A673 (cell line): Measurements from ENCODE around the gene CRACDL. TPM values are rescaled to one million over a fixed set of nuclear protein-coding genes. Genes with fewer than 3 reads are reported as not detected.

ENCODE experiments used
- BruUV-seq: library from RNA; stranded (reverse); fragments of 400-500 nt; replicated peaks from 2 replicates; lab custom pipeline; 2021; lab: Mats Ljungman, UMichigan
- CTCF ChIA-PET: fragments of 300-600 bp; sonication (Branson Sonifier 250); formaldehyde crosslinking; loops from one replicate; lab custom pipeline; 2022; ENCODE audit warnings: antibody characterized with exemption; lab: Charles Lee
- POLR2A ChIA-PET: fragments of 300-600 bp; sonication (Branson Sonifier 250); formaldehyde crosslinking; loops from one replicate; lab custom pipeline; 2022; ENCODE audit warnings: antibody characterized with exemption; ENCODE audit not compliant: low non-redundant PET; lab: Charles Lee
- DNase-seq: peaks from one replicate; pipeline ENCODE4 v3.0.0-alpha.2; 2015; ENCODE audit warnings: low spot score
- H3K27ac ChIP-seq: fragments of 200-600 bp; sonication (generic); 2 replicates; pipeline ENCODE4 v1.5.1; 2016; ENCODE audit warnings: mixed run types, low read depth, mild to moderate bottlenecking, mixed read lengths, antibody characterized with exemption, low read length; ENCODE audit not compliant: poor library complexity, severe bottlenecking
- H3K27me3 ChIP-seq: fragments of 200-600 bp; sonication (generic); replicated peaks from 2 replicates; pipeline ENCODE4 v1.6.1; 2017; ENCODE audit warnings: mixed run types, low read depth, mild to moderate bottlenecking, mixed read lengths, antibody characterized with exemption, low read length; ENCODE audit not compliant: insufficient read depth, poor library complexity
- H3K36me3 ChIP-seq: fragments of 200-600 bp; sonication (generic); 2 replicates; pipeline ENCODE4 v1.6.1; 2016; ENCODE audit warnings: mixed run types, mild to moderate bottlenecking, mixed read lengths, antibody characterized with exemption, low read length; ENCODE audit not compliant: insufficient read depth, poor library complexity, severe bottlenecking
- H3K4me1 ChIP-seq: fragments of 200-600 bp; sonication (generic); 2 replicates; pipeline ENCODE4 v1.6.1; 2017; ENCODE audit warnings: mixed run types, mild to moderate bottlenecking, mixed read lengths, antibody characterized with exemption, low read length; ENCODE audit not compliant: insufficient read depth, poor library complexity, severe bottlenecking
- H3K4me3 ChIP-seq: fragments of 200-600 bp; sonication (generic); 2 replicates; pipeline ENCODE4 v1.5.1; 2016; ENCODE audit warnings: low read depth, mixed run types, mild to moderate bottlenecking, mixed read lengths, low read length; ENCODE audit not compliant: poor library complexity, severe bottlenecking
- H3K9me3 ChIP-seq: fragments of 200-600 bp; sonication (generic); 2 replicates; pipeline ENCODE4 v1.6.1; 2016; ENCODE audit warnings: mixed run types, low read depth, mild to moderate bottlenecking, mixed read lengths, antibody characterized with exemption, low read length; ENCODE audit not compliant: poor library complexity, severe bottlenecking
- CTCF ChIP-seq: fragments of 300-800, 200-600 bp; sonication (generic); conservative IDR thresholded peaks from 2 replicates; pipeline ENCODE4 v1.5.1; 2017; ENCODE audit warnings: low read depth, mild to moderate bottlenecking, antibody characterized with exemption, low read length, moderate library complexity, mixed read lengths
- EZH2 ChIP-seq: fragments of 200-600 bp; sonication (generic); IDR thresholded peaks from 2 replicates; pipeline ENCODE4 v1.6.1; 2017; ENCODE audit warnings: borderline replicate concordance, low read depth, mild to moderate bottlenecking, mixed read lengths, antibody characterized with exemption, low read length; ENCODE audit not compliant: poor library complexity, severe bottlenecking
- intact Hi-C: fragments of 100-400 bp; cut with micrococcal nuclease; formaldehyde crosslinking; loops from one replicate; pipeline ENCODE4 v1.10.0; 2022; ENCODE audit not compliant: unreplicated experiment
- total RNA-seq: library from RNA; stranded (reverse); gene quantifications from 2 replicates; pipeline ENCODE4 v1.2.3, GENCODE V29; 2021

Gene CRACDL
- total RNA-seq, 1 experiment from 2014 or later = not detected

GRCh38 chr2:98769114-98769476 lies 166.9 kb downstream of the CRACDL start:
- TF ChIP-seq CTCF (no peak), EZH2 (no peak)
- Histone ChIP-seq H3K36me3 (no peaks in the 10 kb centered on the region), H3K4me3 (no peak overlapping the region), H3K9me3 (no peaks in the 10 kb centered on the region), H3K4me1 (no peaks in the 10 kb centered on the region), H3K27me3 (no peaks in the 10 kb centered on the region), H3K27ac (no peak overlapping the region)
- POLR2A ChIA-PET = no interaction called here
- intact Hi-C loops = no loop called here
- BruUV-seq = no TSS peak
- no peak for DNase-seq
- CTCF ChIA-PET = no interaction called here

GRCh38 chr2:98768384-98769113 lies 167.5 kb downstream of the CRACDL start:
- Histone ChIP-seq H3K27me3 (no peaks in the 10 kb centered on the region), H3K36me3 (no peaks in the 10 kb centered on the region), H3K4me3 (no peak overlapping the region), H3K9me3 (no peaks in the 10 kb centered on the region), H3K27ac (no peak overlapping the region), H3K4me1 (no peaks in the 10 kb centered on the region)
- BruUV-seq = no TSS peak
- DNase-seq = no peak
- intact Hi-C loops = no loop called here
- TF ChIP-seq CTCF = no peak
- no peak for TF ChIP-seq EZH2
- CTCF ChIA-PET = no interaction called here
- POLR2A ChIA-PET = no interaction called here

GRCh38 chr2:98764499-98764898 lies 171.5 kb downstream of the CRACDL start:
- Histone ChIP-seq H3K27ac (no peak overlapping the region), H3K4me3 (no peak overlapping the region), H3K36me3 (no peaks in the 10 kb centered on the region), H3K27me3 (peaks cover 3% of the 10 kb centered on the region), H3K9me3 (no peaks in the 10 kb centered on the region), H3K4me1 (no peaks in the 10 kb centered on the region)
- no peak for DNase-seq
- ChIA-PET CTCF (no interaction called here), POLR2A (no interaction called here)
- no peak for TF ChIP-seq CTCF
- no peak for TF ChIP-seq EZH2
- BruUV-seq = no TSS peak
- intact Hi-C loops = no loop called here
